Superior temporal gyrus (tissue), 1 donor: Measurements from ENCODE around the gene DGLUCY.
A peak's percentile ranks its signal among the peaks of the same experiment; 100 is the strongest.
"Not testable (repeated sequence)": the region's sequence is repeated elsewhere in the genome, so short reads cannot be mapped to it uniquely, and the experiment has no call there.

Experiments
- DNase-seq: peaks from one replicate; pipeline ENCODE4 v3.0.0-alpha.2; 2016; ENCODE audit errors: extremely low spot score

Gene DGLUCY

DNA sequence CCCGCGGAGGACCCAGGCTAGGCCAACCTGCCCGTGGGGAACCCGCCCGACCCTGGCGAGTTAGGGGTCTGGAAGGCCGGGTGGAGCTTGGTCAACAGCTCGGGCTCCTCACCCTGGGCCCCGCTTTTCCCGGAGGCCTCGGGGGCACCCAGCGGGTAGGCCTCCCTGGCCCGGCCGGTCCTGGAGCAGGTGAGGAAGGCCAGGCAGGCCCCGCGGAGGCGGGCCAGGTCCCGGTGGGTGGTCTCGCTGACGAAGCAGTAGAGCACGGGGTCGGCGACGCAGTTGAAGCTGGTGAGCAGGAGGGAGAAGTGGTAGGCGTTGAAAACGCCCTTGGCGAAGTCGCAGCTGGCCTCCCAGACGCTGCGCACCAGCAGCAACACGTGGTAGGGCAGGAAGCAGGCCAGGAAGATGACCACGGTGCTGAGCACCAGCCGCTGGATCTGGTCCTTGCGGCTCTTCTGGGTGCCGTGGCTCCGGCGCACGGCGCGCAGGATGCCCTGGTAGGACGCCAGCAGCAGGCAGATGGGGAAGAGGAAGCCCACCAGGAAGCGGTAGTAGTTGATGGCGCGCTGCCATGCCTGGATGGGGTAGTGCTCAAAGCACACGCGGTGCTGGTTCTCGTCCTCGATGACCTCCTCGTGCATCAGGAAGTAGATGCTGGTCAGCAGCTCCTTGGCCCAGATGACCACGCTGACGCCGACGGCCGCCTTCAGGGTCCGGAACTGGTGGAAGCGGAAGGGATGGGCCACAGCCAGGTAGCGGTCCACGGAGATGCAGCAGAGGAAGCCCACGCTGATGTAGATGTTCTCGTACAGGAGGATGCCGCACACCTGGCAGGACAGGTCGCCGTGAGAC, 120.3 kb downstream of the DGLUCY start:
- DNase-seq = no peak

DNA sequence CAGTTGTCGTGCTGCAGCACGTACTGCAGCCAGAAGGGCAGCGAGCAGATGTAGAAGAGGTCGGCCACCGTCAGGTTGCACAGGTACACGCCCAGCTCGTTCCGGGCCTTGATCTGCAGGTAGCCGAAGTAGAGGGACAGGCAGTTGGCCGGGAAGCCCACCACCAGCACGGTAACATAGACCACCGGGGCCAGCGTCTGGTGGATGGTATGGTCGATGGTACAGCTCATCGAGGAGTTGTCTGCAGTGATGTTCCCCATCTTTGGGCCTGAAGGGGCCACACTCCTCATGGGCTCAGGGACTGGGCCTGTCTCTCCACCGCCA, 120.9 kb downstream of the DGLUCY start:
- no peak for DNase-seq

DNA sequence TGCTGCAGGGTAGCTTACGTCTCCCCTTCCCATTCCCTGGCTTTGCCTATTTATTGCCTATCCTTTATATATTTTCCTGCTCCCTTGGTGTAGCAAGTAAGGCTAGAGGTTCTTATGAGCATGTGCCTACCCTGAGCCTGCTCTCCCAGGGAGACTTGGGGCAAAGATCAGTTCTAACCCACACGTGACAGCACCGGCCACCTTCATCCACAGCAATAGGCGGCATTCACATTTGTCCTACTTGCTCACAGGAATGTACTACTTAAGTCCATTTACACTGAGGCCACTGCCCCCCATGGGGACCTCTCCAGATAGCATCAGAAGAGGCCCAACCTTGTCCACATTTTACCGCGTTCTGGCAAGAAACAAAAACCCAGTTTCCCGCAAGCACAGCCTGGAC, 122.0 kb downstream of the DGLUCY start:
- no peak for DNase-seq

DNA sequence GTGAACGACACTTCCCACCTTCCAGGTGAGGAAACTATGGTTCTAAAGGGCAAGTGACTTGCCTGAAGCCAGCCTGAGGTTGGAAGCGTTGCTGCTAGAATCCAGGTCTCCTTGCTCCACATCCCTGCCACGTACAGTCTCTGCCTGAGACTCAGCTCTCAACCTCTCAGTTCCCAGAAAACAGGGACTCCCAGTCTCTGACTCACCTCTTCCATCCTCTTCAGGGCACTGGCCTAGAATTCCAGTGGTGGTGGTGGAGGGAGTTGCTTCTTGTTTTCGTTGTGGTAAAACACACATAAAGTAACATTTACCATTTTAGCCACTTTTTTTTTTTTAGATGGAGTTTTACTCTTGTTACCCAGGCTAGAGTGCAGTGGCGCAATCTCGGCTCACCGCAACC, 123.3 kb downstream of the DGLUCY start:
- no peak for DNase-seq

DNA sequence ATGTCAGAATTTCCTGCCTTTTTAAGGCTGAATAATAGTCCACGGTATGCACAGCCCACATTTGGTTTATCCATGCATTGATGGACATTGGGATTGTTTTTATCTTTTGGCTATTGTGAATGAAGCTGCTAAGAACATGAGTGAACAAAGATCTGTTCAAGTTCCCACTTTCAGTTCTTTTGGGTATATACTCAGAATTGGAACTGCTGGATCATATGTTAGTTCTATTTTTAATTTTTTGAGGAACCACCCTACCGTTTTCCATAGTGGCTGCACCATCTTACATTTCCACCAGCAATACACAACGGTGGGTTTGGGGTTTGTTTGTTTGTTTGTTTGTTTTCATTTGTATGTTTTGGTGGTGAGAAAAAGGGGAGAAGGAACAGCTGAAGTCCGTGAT, 124.2 kb downstream of the DGLUCY start:
- no peak for DNase-seq

DNA sequence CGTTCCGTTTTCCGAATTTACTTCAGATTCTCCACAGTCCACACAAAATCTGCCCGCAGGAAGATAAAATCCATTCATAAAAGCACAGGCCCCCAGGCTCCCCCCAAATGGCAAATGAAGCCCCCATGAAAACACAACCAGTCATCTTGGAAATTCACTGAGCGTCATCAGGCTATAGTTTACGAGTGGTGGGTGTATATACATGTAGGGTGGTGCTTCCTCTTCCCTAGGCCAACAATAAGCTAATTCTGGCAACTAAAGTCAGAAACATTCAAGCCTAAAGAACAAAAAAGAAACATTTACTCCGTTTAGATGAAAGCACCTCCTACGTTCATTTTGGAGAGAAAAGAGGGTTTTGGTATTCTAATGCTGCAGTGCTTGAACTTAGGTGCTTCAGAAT, 124.8 kb downstream of the DGLUCY start:
- DNase-seq = no peak

DNA sequence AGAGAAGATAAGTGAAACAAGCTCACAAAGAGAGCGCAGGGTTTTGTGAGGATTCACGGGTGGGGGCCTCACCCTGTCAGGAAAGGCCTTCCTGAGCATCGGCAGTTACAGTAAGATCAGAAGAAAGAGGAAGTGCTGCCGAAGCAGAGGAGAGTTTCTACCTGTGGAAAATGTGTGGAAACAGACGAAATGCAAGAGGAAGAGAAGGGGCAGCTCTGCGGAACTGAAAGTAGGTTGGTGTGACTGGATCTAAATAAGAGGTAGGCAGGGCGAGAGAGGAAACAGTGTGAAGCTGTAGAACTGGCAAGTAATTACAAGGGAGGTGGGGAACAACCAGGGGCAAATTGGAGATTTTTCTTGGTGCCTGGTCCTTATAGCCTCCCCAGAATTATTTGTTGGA, 128.0 kb downstream of the DGLUCY start:
- no peak for DNase-seq

DNA sequence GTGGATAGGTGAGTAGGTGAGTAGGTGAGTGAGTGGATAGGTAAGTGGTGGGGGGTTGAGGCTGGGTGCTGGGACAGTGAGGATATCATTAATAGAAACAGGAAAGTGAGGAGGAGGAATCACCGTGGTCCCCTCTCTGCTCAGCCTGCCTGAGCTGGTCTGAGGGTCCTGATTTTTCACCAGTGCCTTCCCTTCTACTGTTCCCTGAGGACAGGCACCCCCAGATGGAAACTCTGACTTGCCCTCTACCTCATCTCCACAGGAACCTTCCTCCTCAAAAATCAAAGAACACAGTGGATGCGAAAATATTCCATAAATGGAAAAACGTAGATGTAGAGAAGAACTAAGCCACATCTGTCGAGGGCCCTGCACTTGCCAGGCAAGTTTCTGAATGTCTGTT, 128.8 kb downstream of the DGLUCY start:
- DNase-seq = no peak

DNA sequence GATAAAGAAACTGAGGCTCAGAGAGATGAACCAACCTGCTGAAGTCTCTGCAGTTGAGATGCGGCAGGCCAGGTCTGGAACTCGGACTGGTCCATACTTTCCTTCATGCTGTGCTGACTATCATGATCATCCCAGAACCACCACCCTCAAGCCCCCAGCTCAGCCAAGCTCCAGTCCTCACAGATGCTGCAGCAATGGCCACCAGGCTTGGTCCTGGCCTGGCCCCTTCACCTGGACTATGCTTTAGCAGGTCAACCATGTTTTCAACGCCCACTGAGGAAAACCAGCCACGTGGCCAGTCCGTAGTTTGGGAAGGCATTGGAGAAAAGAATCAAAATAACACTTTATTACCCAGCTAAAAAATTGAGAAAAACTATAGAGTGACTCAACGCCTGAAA, 129.2 kb downstream of the DGLUCY start:
- no peak for DNase-seq

DNA sequence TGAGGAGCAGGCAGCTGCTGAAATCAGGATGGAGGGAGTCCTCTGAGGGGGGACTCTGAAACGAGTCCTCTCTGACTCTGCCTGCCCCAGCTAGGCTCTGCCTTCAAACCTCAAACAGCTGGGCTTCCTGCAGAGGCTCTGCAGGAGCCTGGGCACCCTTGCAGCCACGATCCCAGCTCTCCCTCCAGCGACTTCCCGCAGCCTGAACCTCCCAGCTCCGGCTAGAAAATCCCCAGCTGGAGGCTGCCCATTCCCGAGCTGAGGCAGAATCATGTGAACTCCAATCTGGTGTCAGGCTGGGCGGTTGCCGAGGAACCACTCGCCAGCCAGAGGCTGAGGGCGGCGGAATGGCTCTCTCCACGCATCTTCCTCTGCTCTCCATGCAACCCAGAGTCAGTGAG, 130.6 kb downstream of the DGLUCY start, which contains the start of gene GPR68:
Gene GPR68, minus strand, starts transcription at position 204 of the 401 bp plus-strand sequence. CDS start 9,654 bp downstream, outside the sequence.
- DNase-seq = peak; percentile 68

DNA sequence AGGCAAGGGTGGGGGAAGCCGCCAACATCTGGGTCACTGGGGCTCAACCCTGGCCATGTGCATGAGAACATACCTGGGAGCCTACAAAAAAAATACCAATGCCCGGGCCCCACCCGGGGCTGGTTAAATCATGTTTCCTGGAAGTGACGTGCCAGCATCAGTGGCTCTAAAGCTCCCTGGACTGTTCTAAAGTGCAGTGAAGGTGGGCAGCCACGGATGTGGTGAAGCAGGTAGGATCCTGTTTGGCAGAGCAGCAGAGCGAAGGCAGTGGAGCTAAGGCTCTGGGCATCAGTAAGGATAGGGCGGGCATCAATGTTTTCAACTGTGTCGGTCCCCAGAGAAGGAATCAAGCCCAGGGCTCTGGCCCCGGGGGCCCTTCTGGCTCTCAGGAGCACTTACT, 131.2 kb downstream of the DGLUCY start:
- DNase-seq = no peak

DNA sequence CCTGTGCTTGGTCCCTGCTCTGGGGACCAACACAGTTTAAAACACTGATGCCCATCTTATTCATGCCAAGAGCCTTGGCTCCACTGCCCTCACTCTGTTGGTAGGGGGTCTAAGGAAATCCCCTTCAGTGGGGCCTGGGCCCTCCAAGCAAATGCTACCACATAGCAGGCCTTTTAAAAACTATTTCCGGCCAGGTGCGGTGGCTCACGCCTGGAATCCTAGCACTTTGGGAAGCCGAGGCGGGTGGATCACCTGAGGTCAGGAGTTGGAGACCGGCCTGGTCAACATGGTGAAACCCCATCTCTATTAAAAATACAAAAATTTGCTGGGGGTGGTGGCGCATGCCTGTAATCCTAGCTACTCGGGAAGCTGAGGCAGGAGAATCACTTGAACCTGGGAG, 131.7 kb downstream of the DGLUCY start:
- DNase-seq = not testable (repeated sequence)

DNA sequence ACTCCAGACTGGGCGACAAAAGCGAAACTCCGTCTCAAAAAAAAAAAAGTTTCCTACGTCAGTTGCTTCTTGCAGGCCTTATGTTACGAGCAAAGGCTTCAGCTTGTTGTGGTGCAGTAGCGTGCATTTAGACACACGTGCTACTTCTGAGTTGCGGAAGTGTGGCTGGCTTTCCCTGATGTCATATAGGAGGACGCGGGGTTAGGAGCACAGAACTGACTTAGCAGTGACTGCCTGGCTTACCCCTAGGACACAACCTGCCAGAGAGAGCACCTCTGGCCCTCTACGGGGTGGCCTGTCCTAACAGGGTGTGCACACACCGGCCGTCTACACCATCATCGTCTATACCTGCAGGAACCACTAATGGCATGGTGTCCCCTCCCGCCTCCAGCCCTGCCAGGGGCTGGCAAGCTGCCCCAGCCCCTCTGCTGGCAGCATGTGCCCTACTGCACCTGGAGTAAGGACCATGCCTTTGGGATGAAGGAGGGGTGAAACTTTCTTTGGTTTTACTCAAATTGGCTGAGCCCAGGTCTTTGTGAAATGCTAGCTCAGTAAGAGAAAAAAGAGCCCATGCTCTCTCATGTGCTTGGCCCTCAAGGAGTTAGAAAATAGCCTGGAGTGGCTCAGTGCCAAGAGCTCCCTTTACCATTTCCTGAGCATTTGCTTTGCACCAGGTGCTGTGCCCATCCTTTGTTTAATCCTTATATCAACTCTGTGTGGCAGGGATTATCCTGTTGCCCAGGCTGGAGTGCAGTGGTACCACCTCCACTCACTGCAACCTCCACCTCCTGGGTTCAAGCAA, 132.4 kb downstream of the DGLUCY start:
- no peak for DNase-seq

DNA sequence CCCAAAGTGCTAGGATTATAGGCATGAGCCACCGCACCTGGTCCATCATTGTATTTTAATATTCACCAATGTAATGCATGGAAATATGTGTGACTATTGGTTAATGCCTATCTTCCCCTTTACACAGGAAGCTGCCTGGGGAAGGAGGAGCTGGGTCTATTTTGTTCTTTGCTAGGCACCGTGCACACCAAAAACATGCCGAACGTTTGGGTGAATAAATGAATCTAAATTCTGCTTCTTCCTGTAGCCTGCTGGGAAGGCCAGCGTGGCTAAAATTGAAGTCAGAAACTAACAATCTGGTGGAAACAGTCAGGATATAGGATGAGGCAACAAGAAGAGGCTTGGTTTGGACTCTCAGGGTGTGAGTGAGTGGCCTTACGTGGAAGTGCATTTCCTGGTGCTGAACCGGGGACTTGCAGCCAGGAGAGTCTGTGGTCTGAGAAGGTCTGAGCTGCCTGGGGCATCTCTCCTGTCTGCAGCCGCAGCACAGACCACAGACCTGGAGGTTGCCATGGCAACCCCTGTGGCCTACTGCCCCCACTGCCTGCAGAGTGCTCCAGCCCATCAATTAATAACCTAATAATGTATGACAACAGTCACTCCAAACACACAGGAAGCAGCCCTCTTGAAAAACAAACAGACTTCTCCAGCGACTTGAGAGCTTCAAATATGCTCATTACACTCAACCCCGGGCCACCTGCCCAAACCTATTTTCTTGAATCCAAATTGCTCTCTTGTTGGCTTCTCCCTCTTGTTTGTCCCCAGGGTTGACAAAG, 136.2 kb downstream of the DGLUCY start:
- DNase-seq = no peak

DNA sequence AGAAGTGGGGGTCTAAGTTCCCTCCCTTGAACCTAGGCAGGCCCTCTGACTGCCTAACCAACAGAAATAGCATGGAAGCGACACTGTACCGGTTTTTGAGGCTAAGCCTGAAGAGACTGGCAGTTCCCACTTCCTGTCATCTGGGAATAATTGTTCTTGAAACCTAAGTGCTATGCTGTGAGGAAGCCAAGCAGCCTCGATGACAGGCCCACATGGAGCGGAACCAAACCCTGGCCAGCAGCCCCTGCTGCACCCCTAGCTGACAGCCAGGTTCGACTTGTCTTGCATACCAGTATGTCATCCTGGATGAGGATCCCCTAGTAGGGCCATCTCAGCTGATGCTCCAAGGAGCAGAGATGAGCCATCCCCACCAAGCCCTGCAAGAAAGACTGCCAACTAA, 137.0 kb downstream of the DGLUCY start:
- no peak for DNase-seq

DNA sequence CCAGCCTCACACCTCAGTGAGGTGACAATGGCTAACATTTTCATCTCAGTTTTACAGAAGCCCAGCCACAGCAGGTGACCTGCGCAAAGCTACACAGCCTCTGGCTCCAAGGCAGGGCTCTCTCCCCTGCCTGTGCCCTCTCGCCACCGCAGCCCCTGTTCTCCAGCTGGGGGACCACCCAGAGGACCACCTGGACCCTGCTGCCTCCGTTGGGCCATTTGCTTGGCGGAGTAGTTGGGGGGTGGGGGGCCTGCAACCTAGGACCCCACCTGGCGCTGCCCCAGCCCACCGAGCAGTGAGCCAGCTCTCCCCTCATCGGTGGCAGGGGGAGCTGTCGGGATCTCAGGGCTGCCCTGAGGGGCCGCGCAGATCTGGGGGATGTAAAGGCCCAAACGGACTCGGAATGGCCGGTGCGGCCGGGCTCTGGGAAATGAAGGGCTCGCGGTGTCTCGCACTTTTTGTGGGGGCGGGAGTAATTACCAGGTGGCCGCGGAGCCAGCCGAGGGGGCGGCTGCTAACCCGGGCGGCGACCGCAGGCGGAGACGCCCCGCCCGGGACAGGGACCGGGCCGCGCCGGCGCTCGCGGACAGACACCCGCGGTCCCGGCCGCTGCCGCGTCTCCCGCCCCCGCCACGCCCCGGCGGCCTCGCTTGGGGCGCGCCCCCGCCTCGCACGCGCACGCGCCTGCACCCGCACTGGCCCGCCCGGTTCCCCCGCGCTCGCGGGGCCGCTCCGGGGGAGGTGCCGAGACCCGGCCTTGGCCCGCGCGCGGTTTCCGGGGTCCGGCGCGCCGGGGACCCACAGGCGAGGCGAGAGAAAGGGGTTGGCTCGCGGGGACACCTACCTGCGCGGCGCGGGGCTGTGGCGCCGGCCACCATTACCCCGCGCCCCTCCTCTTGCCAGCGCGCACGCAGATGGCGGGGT, 139.3 kb downstream of the DGLUCY start:
- no peak for DNase-seq

DNA sequence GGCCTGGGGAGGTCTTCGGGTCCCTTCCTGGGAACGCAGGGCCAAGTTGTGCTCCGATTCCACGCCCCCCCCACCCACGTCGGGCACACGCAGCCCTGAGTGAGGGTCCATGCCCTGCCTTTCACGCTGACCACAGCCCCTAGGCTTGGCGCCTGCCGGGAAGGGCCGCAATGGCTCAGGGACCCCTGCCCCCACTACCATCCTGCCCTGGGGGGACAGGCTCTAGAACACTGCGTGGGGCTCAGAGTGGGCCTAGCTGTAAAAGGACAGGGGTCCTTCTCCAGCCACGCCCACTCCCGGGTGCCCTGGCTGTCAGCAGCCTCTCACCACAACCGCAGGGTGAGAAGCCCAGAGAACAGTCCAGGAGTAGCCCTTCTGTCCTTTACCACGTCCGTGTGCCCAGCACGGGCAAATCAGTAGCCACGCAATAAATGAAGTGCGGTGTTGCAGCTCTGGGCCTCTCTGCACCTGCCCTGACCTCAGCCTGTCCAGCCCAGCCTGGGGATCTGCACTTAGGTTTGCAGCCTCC, 140.0 kb downstream of the DGLUCY start:
- no peak for DNase-seq

DNA sequence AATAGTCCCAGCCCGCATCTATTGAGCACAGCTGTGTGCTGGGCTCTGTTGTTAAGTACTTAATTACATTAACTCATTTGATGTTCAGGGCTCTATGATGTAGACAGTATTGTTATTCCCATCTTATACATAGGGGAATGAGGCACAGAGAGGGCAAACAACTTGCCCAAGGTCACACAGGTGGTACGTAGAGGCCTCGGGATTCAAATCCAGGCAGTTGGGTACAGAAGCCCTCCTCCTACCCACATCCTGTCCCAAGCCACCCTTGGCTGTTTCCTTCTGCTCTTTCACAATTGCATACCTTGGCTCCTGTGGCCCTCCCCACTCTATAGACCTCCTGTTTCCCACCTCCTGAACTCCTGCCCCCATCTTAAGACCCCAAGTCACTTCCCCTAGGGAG, 140.6 kb downstream of the DGLUCY start:
- no peak for DNase-seq

DNA sequence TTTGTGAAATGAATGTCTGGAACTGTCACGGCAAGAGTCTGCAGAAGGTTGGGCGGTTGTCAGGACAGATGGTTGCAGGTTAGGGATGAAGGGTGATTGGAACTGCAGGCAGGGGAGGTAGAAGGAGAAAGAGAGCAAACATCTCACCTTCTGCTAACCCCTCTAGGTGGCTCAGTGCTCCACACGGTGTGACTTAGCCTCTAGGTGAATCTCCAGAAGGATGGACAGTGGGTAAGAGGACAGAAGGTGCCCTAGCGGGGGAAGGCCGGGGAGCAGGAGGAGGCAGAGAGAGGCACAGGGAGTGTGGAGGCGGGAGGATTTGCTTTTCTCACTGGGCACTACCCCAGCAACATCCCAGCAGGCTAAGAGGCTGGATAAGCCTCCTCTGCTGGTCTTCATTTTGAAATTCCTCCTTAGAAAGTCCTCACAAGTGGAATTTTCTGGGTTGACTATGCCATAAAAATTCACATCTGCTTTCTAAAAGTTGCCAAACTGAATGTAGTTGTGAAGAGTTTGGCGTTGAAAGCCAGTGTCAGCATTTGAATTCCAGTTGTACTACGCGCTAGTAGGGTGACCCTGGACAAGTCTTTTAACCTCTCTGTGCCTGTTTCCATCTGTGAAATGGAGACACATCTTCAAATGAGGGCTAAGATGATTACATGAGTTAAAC, 141.3 kb downstream of the DGLUCY start:
- DNase-seq = no peak

DNA sequence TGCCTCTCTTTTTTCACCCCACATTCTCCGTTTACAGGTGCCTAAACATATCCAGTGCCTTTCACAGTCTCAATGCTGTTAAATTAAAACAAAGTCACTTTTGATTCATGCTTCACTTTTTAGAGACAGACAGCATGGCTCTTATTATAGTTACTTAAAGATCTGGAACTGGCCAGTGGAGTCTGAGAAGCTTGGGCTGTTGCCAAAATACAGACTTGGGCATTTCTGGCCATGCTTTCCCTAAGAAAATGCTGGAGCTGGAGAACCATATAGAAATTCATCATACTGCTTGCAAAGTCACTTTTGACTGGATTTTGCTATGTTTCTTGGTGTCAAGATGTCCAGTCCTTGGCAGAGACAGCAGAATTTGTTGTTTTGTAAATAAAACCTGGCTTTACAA, 142.8 kb downstream of the DGLUCY start:
- DNase-seq = peak; percentile 42
